Measurements from ENCODE around the gene SERPINC1. TPM values are rescaled to one million over a fixed set of nuclear protein-coding genes. Genes with fewer than 3 reads are reported as not detected.

Gene SERPINC1
- total RNA-seq, 1 experiment from 2014 or later, result 0.57 TPM

GRCh38 chr1:173870252-173871075 is 46.7 kb downstream of the SERPINC1 start:
- ChIA-PET CTCF (no interaction called here), POLR2A (interaction anchor here (0.6 kb wide), 1 partner anchor 9 kb away, joined by 3 read pairs; no protein-coding TSS in a partner anchor)
- no peaks in the 10 kb centered on the region for H3K9me3 Mint-ChIP-seq
- ATAC-seq (no peak), DNase-seq (ENCODE audit: low spot score) (no peak)
- H3K4me3 Mint-ChIP-seq, result peak overlapping the region; percentile 36; the same call in 1 of the 2 replicates
- no peak for TF ChIP-seq FOXK1 (CRISPR knock-in tag; IDR thresholded peaks at IDR 0.05)
- TF ChIP-seq, protein P1, sequence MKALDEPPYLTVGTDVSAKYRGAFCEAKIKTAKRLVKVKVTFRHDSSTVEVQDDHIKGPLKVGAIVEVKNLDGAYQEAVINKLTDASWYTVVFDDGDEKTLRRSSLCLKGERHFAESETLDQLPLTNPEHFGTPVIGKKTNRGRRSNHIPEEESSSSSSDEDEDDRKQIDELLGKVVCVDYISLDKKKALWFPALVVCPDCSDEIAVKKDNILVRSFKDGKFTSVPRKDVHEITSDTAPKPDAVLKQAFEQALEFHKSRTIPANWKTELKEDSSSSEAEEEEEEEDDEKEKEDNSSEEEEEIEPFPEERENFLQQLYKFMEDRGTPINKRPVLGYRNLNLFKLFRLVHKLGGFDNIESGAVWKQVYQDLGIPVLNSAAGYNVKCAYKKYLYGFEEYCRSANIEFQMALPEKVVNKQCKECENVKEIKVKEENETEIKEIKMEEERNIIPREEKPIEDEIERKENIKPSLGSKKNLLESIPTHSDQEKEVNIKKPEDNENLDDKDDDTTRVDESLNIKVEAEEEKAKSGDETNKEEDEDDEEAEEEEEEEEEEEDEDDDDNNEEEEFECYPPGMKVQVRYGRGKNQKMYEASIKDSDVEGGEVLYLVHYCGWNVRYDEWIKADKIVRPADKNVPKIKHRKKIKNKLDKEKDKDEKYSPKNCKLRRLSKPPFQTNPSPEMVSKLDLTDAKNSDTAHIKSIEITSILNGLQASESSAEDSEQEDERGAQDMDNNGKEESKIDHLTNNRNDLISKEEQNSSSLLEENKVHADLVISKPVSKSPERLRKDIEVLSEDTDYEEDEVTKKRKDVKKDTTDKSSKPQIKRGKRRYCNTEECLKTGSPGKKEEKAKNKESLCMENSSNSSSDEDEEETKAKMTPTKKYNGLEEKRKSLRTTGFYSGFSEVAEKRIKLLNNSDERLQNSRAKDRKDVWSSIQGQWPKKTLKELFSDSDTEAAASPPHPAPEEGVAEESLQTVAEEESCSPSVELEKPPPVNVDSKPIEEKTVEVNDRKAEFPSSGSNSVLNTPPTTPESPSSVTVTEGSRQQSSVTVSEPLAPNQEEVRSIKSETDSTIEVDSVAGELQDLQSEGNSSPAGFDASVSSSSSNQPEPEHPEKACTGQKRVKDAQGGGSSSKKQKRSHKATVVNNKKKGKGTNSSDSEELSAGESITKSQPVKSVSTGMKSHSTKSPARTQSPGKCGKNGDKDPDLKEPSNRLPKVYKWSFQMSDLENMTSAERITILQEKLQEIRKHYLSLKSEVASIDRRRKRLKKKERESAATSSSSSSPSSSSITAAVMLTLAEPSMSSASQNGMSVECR (CRISPR knock-in tag; IDR thresholded peaks at IDR 0.05; ENCODE audit: borderline replicate concordance), result no peak
- no peak for TF ChIP-seq NFATC4 (CRISPR knock-in tag; IDR thresholded peaks at IDR 0.05)
- no peak for TF ChIP-seq E2F5 (CRISPR knock-in tag; IDR thresholded peaks at IDR 0.05)
- TF ChIP-seq ELF4 (CRISPR knock-in tag; IDR thresholded peaks at IDR 0.05; ENCODE audit: low read depth), result no peak
- TF ChIP-seq AR (CRISPR knock-in tag; IDR thresholded peaks at IDR 0.05), result no peak
- H3K27ac Mint-ChIP-seq, result no peak overlapping the region; the same call in 1 of the 2 replicates
- no peaks in the 10 kb centered on the region for H3K27me3 Mint-ChIP-seq (ENCODE audit: low read depth)
- H3K4me1 Mint-ChIP-seq, result peaks cover 38% of the 10 kb centered on the region
- H3K36me3 Mint-ChIP-seq, result peaks cover 54% of the 10 kb centered on the region

- peak overlapping the region; percentile 97 for H3K4me3 Mint-ChIP-seq
- H3K27me3 Mint-ChIP-seq (ENCODE audit: low read depth), result no peaks in the 10 kb centered on the region
- H3K4me1 Mint-ChIP-seq, result peaks cover 51% of the 10 kb centered on the region
- TF ChIP-seq KAT7 (CRISPR knock-in tag; IDR thresholded peaks at IDR 0.05; ENCODE audit: borderline replicate concordance), result peak; percentile 8; the same call in 1 of the 2 replicates
- no peak for TF ChIP-seq ZNF317 (CRISPR knock-in tag; IDR thresholded peaks at IDR 0.05; ENCODE audit: borderline replicate concordance, low read depth)
- no peak for TF ChIP-seq ZNF232 (CRISPR knock-in tag; IDR thresholded peaks at IDR 0.05)
- no peak for ATAC-seq
- ChIA-PET CTCF (interaction anchor here (1.0 to 1.2 kb wide), 2 partner anchors 45 to 439 kb away, joined by 3 to 5 read pairs; partner anchors contain the start of gene DARS2), POLR2A (interaction anchor here (0.6 to 1.9 kb wide), 9 partner anchors 9 to 290 kb away, joined by 3 to 19 read pairs (median 3); partner anchors contain the start of genes CENPL, DARS2, RABGAP1L and RC3H1)
- peak overlapping the region; percentile 99 for H3K27ac Mint-ChIP-seq
- H3K36me3 Mint-ChIP-seq, result peaks cover 63% of the 10 kb centered on the region
- H3K9me3 Mint-ChIP-seq, result no peaks in the 10 kb centered on the region
- no peak for DNase-seq (ENCODE audit: low spot score)
Observed at GRCh38 chr1:173869021-173869359, 48.1 kb downstream of the SERPINC1 start.

GRCh38 chr1:173868266-173869020 is 48.7 kb downstream of the SERPINC1 start, which contains the start of gene ZBTB37:
Gene ZBTB37 (plus strand): TSS chr1:173868380. CDS start chr1:173870226, 1,846 bp downstream.
- Mint-ChIP-seq H3K36me3 (peaks cover 67% of the 10 kb centered on the region), H3K4me1 (peaks cover 57% of the 10 kb centered on the region), H3K9me3 (no peaks in the 10 kb centered on the region), H3K4me3 (peak within 1 kb of the TSS; percentile 97), H3K27me3 (ENCODE audit: low read depth) (no peaks in the 10 kb centered on the region), H3K27ac (peak within 1 kb of the TSS; percentile 100)
- ATAC-seq, result peak; percentile 73
- CTCF ChIA-PET, result interaction anchor here (0.6 to 1.2 kb wide), 8 partner anchors 14 to 439 kb away, joined by 3 to 5 read pairs (median 3); partner anchors contain the start of gene DARS2
- peak; percentile 99 for DNase-seq (ENCODE audit: low spot score)
- POLR2A ChIA-PET, result interaction anchor here (0.5 to 1.9 kb wide), 19 partner anchors 8 to 392 kb away, joined by 3 to 19 read pairs (median 4); partner anchors contain the start of genes CENPL, DARS2, KLHL20 and PRDX6
- TF ChIP-seq NFATC4 (CRISPR knock-in tag; IDR thresholded peaks at IDR 0.05) (no peak), FOXK1 (CRISPR knock-in tag; IDR thresholded peaks at IDR 0.05) (peak; percentile 58; the same call in 1 of the 2 replicates), MXD4 (CRISPR knock-in tag; IDR thresholded peaks at IDR 0.05; ENCODE audit: borderline replicate concordance) (no peak), JUN (CRISPR knock-in tag; IDR thresholded peaks at IDR 0.05) (no peak), ZNF121 (CRISPR knock-in tag; IDR thresholded peaks at IDR 0.05) (no peak), TP53 (CRISPR knock-in tag; IDR thresholded peaks at IDR 0.05) (no peak), RORB (CRISPR knock-in tag; IDR thresholded peaks at IDR 0.05) (no peak)
- TF ChIP-seq, protein P2, sequence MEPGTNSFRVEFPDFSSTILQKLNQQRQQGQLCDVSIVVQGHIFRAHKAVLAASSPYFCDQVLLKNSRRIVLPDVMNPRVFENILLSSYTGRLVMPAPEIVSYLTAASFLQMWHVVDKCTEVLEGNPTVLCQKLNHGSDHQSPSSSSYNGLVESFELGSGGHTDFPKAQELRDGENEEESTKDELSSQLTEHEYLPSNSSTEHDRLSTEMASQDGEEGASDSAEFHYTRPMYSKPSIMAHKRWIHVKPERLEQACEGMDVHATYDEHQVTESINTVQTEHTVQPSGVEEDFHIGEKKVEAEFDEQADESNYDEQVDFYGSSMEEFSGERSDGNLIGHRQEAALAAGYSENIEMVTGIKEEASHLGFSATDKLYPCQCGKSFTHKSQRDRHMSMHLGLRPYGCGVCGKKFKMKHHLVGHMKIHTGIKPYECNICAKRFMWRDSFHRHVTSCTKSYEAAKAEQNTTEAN (CRISPR knock-in tag; IDR thresholded peaks at IDR 0.05), result no peak
- TF ChIP-seq, protein P3, sequence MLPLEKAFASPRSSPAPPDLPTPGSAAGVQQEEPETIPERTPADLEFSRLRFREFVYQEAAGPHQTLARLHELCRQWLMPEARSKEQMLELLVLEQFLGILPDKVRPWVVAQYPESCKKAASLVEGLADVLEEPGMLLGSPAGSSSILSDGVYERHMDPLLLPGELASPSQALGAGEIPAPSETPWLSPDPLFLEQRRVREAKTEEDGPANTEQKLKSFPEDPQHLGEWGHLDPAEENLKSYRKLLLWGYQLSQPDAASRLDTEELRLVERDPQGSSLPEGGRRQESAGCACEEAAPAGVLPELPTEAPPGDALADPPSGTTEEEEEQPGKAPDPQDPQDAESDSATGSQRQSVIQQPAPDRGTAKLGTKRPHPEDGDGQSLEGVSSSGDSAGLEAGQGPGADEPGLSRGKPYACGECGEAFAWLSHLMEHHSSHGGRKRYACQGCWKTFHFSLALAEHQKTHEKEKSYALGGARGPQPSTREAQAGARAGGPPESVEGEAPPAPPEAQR (CRISPR knock-in tag; IDR thresholded peaks at IDR 0.05), result no peak
- TF ChIP-seq, protein P4, sequence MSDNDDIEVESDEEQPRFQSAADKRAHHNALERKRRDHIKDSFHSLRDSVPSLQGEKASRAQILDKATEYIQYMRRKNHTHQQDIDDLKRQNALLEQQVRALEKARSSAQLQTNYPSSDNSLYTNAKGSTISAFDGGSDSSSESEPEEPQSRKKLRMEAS (CRISPR knock-in tag; IDR thresholded peaks at IDR 0.05), result peak; percentile 63
